ENCODE measurements around the gene ADGRG2.

DNA sequence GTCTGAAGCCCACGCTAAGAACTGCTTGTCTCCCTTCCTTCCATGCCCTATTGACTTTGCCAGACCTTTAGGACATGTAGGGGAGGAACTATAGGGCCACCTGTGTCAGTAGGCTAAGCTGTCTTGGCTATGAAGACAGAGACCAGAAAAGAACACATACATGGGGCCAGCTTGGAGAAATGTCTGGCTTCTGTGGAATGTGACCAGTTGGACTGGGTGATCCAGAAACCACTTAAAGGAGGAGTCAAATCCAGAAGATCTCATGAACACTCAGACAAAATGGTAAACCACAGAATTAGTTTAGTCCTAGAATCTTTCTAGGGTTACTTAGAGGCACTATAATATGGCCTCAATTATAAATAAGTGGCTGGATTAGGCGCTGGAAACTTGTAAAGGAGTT is 180.4 kb downstream of the ADGRG2 start:
- TF ChIP-seq, protein P1, sequence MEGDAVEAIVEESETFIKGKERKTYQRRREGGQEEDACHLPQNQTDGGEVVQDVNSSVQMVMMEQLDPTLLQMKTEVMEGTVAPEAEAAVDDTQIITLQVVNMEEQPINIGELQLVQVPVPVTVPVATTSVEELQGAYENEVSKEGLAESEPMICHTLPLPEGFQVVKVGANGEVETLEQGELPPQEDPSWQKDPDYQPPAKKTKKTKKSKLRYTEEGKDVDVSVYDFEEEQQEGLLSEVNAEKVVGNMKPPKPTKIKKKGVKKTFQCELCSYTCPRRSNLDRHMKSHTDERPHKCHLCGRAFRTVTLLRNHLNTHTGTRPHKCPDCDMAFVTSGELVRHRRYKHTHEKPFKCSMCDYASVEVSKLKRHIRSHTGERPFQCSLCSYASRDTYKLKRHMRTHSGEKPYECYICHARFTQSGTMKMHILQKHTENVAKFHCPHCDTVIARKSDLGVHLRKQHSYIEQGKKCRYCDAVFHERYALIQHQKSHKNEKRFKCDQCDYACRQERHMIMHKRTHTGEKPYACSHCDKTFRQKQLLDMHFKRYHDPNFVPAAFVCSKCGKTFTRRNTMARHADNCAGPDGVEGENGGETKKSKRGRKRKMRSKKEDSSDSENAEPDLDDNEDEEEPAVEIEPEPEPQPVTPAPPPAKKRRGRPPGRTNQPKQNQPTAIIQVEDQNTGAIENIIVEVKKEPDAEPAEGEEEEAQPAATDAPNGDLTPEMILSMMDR (conservative IDR thresholded peaks at IDR 0.05; ENCODE audit: low read depth, low read length): no peak
- TF ChIP-seq EZH2phosphoT487 (IDR thresholded peaks at IDR 0.05; ENCODE audit: borderline replicate concordance, low read length) (no peak), EZH2 (IDR thresholded peaks at IDR 0.05; ENCODE audit: low read length, unreplicated experiment) (no peak)
